ENCODE measurements around the gene DEFB124. TPM values are rescaled to one million over a fixed set of nuclear protein-coding genes. Genes with fewer than 3 reads are reported as not detected.

Gene DEFB124
- total RNA-seq, 1 experiment from 2014 or later = not detected

GRCh38 chr20:31418307-31418706 lies 56.6 kb downstream of the DEFB124 start:
- DNase-seq = no peak
- Histone ChIP-seq H3K36me3 (no peaks in the 10 kb centered on the region), H3K9me3 (replicated peaks) (no peaks in the 10 kb centered on the region), H3K4me3 (no peak overlapping the region), H3K27ac (no peak overlapping the region), H3K27me3 (0 out of 2 replicates have a peak, but pooled peaks cover 2% of the 10 kb centered on the region), H3K4me1 (no peaks in the 10 kb centered on the region)

DNA sequence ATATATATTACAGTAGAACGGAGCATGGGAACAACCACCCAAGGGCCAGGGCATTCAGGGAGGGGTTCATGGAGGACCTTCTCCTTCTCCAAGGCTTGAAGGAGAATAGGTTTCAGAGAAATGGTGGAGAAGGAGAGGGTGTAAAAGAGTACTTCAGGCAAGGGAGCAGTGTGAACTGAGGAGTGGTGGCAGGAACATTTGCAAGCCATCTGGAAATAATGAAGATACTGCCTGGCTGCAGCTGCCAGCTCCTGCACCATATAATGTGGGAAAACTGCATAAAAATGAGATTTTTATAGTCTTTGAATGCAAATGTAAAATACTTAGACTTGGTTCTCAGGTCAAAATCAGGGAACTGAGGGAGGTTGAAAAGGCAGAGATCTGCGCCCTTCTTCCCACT lies 59.3 kb downstream of the DEFB124 start:
- Histone ChIP-seq H3K27me3 (0 out of 2 replicates have a peak, but pooled peaks cover 4% of the 10 kb centered on the region), H3K27ac (no peak overlapping the region), H3K36me3 (no peaks in the 10 kb centered on the region), H3K4me1 (no peaks in the 10 kb centered on the region), H3K9me3 (replicated peaks) (no peaks in the 10 kb centered on the region), H3K4me3 (no peak overlapping the region)
- no peak for DNase-seq

Other genes with a start within 250 kb of the DEFB124 start
- not detected in 2 replicates for gene DEFB115, start 217.5 kb downstream of the DEFB124 start, total RNA-seq (2014; rRNA removed; shearing (Covaris generic))
- gene DEFB116, start 166.5 kb downstream of the DEFB124 start, total RNA-seq (2014; rRNA removed; shearing (Covaris generic)) = not detected in 2 replicates
- not detected in 2 replicates for gene DEFB118, start 106.5 kb downstream of the DEFB124 start, total RNA-seq (2014; rRNA removed; shearing (Covaris generic))
- gene DEFB119, start 84.5 kb downstream of the DEFB124 start, total RNA-seq (2014; rRNA removed; shearing (Covaris generic)) = not detected in 2 replicates
- gene DEFB121, start 68.9 kb downstream of the DEFB124 start, total RNA-seq (2014; rRNA removed; shearing (Covaris generic)) = not detected in 2 replicates
- gene DEFB123, start 34.5 kb downstream of the DEFB124 start, total RNA-seq (2014; rRNA removed; shearing (Covaris generic)) = not detected in 2 replicates
- not detected in 2 replicates for gene REM1, start 161 bp upstream of the DEFB124 start, total RNA-seq (2014; rRNA removed; shearing (Covaris generic))
- 101 and 105 TPM in 2 replicates for gene HM13, start 39.3 kb upstream of the DEFB124 start, total RNA-seq (2014; rRNA removed; shearing (Covaris generic))
- 71.6 and 73.9 TPM in 2 replicates for gene ID1, start 130.2 kb upstream of the DEFB124 start, total RNA-seq (2014; rRNA removed; shearing (Covaris generic))
- not detected in 2 replicates for gene COX4I2, start 162.8 kb upstream of the DEFB124 start, total RNA-seq (2014; rRNA removed; shearing (Covaris generic))
- gene BCL2L1, start 247.7 kb upstream of the DEFB124 start, total RNA-seq (2014; rRNA removed; shearing (Covaris generic)) = 33.1 and 33.4 TPM in 2 replicates